K562 (cell line): ENCODE data around the gene DYNLT4. TPM values are rescaled to one million over a fixed set of nuclear protein-coding genes. Genes with fewer than 3 reads are reported as not detected.

Experiments
- ARHGAP35 ChIP-seq: fragments of 450-650 bp; IDR thresholded peaks from 2 replicates; pipeline ENCODE4 v1.6.1; 2018; ENCODE audit not compliant: partially characterized antibody
- CHD1 ChIP-seq: fragments of 200-600 bp; sonication (generic); IDR thresholded peaks from one replicate; pipeline ENCODE4 v1.6.1; 2012; ENCODE audit warnings: mild to moderate bottlenecking, moderate library complexity, low read length, inconsistent platforms
- FOXA3 ChIP-seq, 2 experiments: fragments of 450-650 bp in 1 of 2; sonication (generic) in 1 of 2; formaldehyde crosslinking; IDR thresholded peaks in 1 of 2; conservative IDR thresholded peaks in 1 of 2; 2 replicates each; pipeline versions ENCODE4 v1.4.0 to v1.8.0; 2020 to 2022; ENCODE audit warnings: mild to moderate bottlenecking in 2 of 2, missing genetic modification reagents in 1 of 2
- GATA2 ChIP-seq: sonication (generic); formaldehyde crosslinking; IDR thresholded peaks from 2 replicates; pipeline ENCODE4 v1.4.0; 2020; ENCODE audit warnings: mild to moderate bottlenecking, missing genetic modification reagents
- GTF2A2 ChIP-seq: IDR thresholded peaks from 2 replicates; pipeline ENCODE4 v1.6.1; 2016; ENCODE audit warnings: mild to moderate bottlenecking, missing genetic modification characterization, missing compliant biosample characterization
- HES1 ChIP-seq: fragments of 450-650 bp; IDR thresholded peaks from 2 replicates; pipeline ENCODE4 v1.6.1; 2016; ENCODE audit warnings: low read depth, mild to moderate bottlenecking, moderate library complexity
- KHSRP ChIP-seq: fragments of 450-650 bp; IDR thresholded peaks from 2 replicates; pipeline ENCODE4 v1.6.1; 2017
- NFE2 ChIP-seq: IDR thresholded peaks from 2 replicates; pipeline ENCODE4 v1.6.1; 2014; ENCODE audit warnings: antibody characterized with exemption, low read depth
- RAD21 ChIP-seq, 2 experiments: fragments of 250-450 bp in 1 of 2; fragments of 450-650 bp in 1 of 2; sonication (Bioruptor Pico) in 1 of 2; formaldehyde crosslinking in 1 of 2; IDR thresholded peaks in 1 of 2; conservative IDR thresholded peaks in 1 of 2; 2 replicates each; pipeline versions ENCODE4 v1.4.0 to v1.8.0; 2020 to 2022; ENCODE audit warnings: mild to moderate bottlenecking in 2 of 2, moderate library complexity in 1 of 2
- SIRT6 ChIP-seq: IDR thresholded peaks from one replicate; pipeline ENCODE4 v1.6.1; 2012; ENCODE audit warnings: low read depth, mild to moderate bottlenecking, control low read depth, inconsistent platforms, low read length, moderate library complexity
- SMARCA5 ChIP-seq: fragments of 450-650 bp; IDR thresholded peaks from 2 replicates; pipeline ENCODE4 v1.6.1; 2016
- TAL1 ChIP-seq: fragments of 450-650 bp; IDR thresholded peaks from 2 replicates; pipeline ENCODE4 v1.6.1; 2016; ENCODE audit warnings: mild to moderate bottlenecking
- ZKSCAN8 ChIP-seq: fragments of 200-800 bp; sonication (Bioruptor generic); IDR thresholded peaks from 2 replicates; pipeline ENCODE4 v1.6.1; 2016; ENCODE audit warnings: missing genetic modification characterization, missing compliant biosample characterization
- ZNF24 ChIP-seq: fragments of 450-650 bp; IDR thresholded peaks from 2 replicates; pipeline ENCODE4 v1.6.1; 2016
- ZNF263 ChIP-seq: sonication (generic); formaldehyde crosslinking; IDR thresholded peaks from 2 replicates; pipeline ENCODE4 v1.8.0; 2022; ENCODE audit warnings: mild to moderate bottlenecking, missing genetic modification reagents, borderline replicate concordance
- ZNF311 ChIP-seq: fragments of 250-450 bp; sonication (Bioruptor Pico); IDR thresholded peaks from 2 replicates; pipeline ENCODE4 v1.4.0; 2020; ENCODE audit warnings: mild to moderate bottlenecking, moderate library complexity
- ZNF41 ChIP-seq: fragments of 250-450 bp; sonication (Bioruptor Pico); conservative IDR thresholded peaks from 2 replicates; pipeline ENCODE4 v1.4.0; 2020; ENCODE audit warnings: mild to moderate bottlenecking
- polyA plus RNA-seq, 8 experiments: library from polyadenylated mRNA; depleted of rRNA in 4 of 8; stranded (reverse) in 5 of 8; unstranded in 3 of 8; fragments of >200 nt; fragmentation: Nextera tagmentation in 2 of 8; fragmentation: Illumina TruSeq in 1 of 8; extraction: Ambion mirVana in 2 of 8; extraction: Trizol in 1 of 8; gene quantifications; 2 replicates each; pipeline versions ENCODE4 v1.2.1 to v1.2.3, GENCODE V29; 2011 to 2014; ENCODE audit warnings: inconsistent platforms in 1 of 8, missing spikeins in 1 of 8
- total RNA-seq, 7 experiments: library from RNA; depleted of rRNA in 6 of 7; stranded (reverse); fragments of >200 nt in 6 of 7; fragmentation: Illumina TruSeq in 2 of 7; extraction: Trizol in 2 of 7; gene quantifications; 2 replicates each; pipeline versions ENCODE4 v1.2.1 to v1.2.3, GENCODE V29; 2011 to 2021; ENCODE audit warnings: low replicate concordance in 1 of 7
- TF ChIP-seq, protein P1 (sequence below), 2 experiments: fragments of 250-450 bp in 1 of 2; fragments of 450-650 bp in 1 of 2; sonication (Bioruptor Pico) in 1 of 2; IDR thresholded peaks; 2 replicates each; pipeline versions ENCODE4 v1.6.1 to v1.8.0; 2016 to 2021; ENCODE audit warnings: mild to moderate bottlenecking in 2 of 2, moderate library complexity in 2 of 2, missing compliant biosample characterization in 1 of 2, missing genetic modification characterization in 1 of 2
- TF ChIP-seq, protein P2 (sequence below): conservative IDR thresholded peaks from 2 replicates; pipeline ENCODE4 v1.6.1; 2011; ENCODE audit warnings: low read depth, mild to moderate bottlenecking, low read length; ENCODE audit not compliant: control insufficient read depth
- TF ChIP-seq, protein P3 (sequence below): IDR thresholded peaks from 2 replicates; pipeline ENCODE4 v1.6.1; 2016; ENCODE audit warnings: missing genetic modification characterization, missing compliant biosample characterization
- TF ChIP-seq, protein P4 (sequence below), 3 experiments: IDR thresholded peaks in 2 of 3; conservative IDR thresholded peaks in 1 of 3; 2 replicates each; pipeline ENCODE4 v1.5.1; 2011 to 2012; ENCODE audit warnings: low read length in 3 of 3, mild to moderate bottlenecking in 3 of 3, control low read depth in 2 of 3, improper control_type of control experiment in 1 of 3, inconsistent platforms in 1 of 3, low read depth in 1 of 3, mixed read lengths in 1 of 3, moderate library complexity in 1 of 3; ENCODE audit not compliant: insufficient read depth in 2 of 3

DYNLT4 gene
- total and polyA plus RNA-seq, 9 of the 15 experiments (the other 6 are each of a cell fraction or from before 2014, with no cell fraction given): 0.29 to 0.73 TPM; not detected in 7

- TF ChIP-seq, protein P1, sequence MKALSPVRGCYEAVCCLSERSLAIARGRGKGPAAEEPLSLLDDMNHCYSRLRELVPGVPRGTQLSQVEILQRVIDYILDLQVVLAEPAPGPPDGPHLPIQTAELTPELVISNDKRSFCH (CRISPR knock-in tag; IDR thresholded peaks at IDR 0.05): no peak
- TF ChIP-seq, protein P1 (tag; IDR thresholded peaks at IDR 0.05): peak; percentile 95
- TF ChIP-seq GATA2 (no peak; the same call in 1 of the 2 replicates), ZNF311 (peak; percentile 84; the same call in 1 of the 2 replicates), ZKSCAN8 (CRISPR knock-in tag) (peak; percentile 94), FOXA3 (CRISPR knock-in tag; conservative IDR thresholded peaks at IDR 0.05 in 1 of 2, IDR thresholded peaks at IDR 0.05 in 1 of 2) (peak in 1 of 2 experiments; percentile 86; a peak in 3 of 4 replicates), SMARCA5 (peak; percentile 30; the same call in 1 of the 2 replicates), ARHGAP35 (no peak), GTF2A2 (tag) (peak; percentile 1; the same call in 1 of the 2 replicates), SIRT6 (no peak), KHSRP (peak; percentile 53; the same call in 1 of the 2 replicates), RAD21 (CRISPR knock-in tag; conservative IDR thresholded peaks at IDR 0.05 in 1 of 2, IDR thresholded peaks at IDR 0.05 in 1 of 2) (peak; percentile 9 to 20; a peak in 3 of 4 replicates), CHD1 (peak; percentile 33), NFE2 (peak; percentile 81), ZNF24 (peak; percentile 88), TAL1 (peak; percentile 1; the same call in 1 of the 2 replicates), ZNF263 (CRISPR knock-in tag) (no peak; the same call in 1 of the 2 replicates), HES1 (peak; percentile 4; the same call in 1 of the 2 replicates), ZNF41 (CRISPR knock-in tag) (0 out of 2 replicates have a peak, but pooled peaks have one; percentile 71)
- TF ChIP-seq, protein P2, sequence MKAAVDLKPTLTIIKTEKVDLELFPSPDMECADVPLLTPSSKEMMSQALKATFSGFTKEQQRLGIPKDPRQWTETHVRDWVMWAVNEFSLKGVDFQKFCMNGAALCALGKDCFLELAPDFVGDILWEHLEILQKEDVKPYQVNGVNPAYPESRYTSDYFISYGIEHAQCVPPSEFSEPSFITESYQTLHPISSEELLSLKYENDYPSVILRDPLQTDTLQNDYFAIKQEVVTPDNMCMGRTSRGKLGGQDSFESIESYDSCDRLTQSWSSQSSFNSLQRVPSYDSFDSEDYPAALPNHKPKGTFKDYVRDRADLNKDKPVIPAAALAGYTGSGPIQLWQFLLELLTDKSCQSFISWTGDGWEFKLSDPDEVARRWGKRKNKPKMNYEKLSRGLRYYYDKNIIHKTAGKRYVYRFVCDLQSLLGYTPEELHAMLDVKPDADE: peak; percentile 19; the same call in 1 of the 2 replicates
- TF ChIP-seq, protein P3, sequence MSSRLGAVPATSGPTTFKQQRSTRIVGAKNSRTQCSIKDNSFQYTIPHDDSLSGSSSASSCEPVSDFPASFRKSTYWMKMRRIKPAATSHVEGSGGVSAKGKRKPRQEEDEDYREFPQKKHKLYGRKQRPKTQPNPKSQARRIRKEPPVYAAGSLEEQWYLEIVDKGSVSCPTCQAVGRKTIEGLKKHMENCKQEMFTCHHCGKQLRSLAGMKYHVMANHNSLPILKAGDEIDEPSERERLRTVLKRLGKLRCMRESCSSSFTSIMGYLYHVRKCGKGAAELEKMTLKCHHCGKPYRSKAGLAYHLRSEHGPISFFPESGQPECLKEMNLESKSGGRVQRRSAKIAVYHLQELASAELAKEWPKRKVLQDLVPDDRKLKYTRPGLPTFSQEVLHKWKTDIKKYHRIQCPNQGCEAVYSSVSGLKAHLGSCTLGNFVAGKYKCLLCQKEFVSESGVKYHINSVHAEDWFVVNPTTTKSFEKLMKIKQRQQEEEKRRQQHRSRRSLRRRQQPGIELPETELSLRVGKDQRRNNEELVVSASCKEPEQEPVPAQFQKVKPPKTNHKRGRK (tag): no peak
- TF ChIP-seq, protein P4, sequence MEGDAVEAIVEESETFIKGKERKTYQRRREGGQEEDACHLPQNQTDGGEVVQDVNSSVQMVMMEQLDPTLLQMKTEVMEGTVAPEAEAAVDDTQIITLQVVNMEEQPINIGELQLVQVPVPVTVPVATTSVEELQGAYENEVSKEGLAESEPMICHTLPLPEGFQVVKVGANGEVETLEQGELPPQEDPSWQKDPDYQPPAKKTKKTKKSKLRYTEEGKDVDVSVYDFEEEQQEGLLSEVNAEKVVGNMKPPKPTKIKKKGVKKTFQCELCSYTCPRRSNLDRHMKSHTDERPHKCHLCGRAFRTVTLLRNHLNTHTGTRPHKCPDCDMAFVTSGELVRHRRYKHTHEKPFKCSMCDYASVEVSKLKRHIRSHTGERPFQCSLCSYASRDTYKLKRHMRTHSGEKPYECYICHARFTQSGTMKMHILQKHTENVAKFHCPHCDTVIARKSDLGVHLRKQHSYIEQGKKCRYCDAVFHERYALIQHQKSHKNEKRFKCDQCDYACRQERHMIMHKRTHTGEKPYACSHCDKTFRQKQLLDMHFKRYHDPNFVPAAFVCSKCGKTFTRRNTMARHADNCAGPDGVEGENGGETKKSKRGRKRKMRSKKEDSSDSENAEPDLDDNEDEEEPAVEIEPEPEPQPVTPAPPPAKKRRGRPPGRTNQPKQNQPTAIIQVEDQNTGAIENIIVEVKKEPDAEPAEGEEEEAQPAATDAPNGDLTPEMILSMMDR (IDR thresholded peaks at IDR 0.05 in 2 of 3, conservative IDR thresholded peaks at IDR 0.05 in 1 of 3; ENCODE audit: insufficient read depth in 2 of 3, low read depth in 1 of 3, low read length in 3 of 3): peak in 1 of 3 experiments; percentile 0; a peak in 1 of 6 replicates
Observed at GRCh38 chr1:44807364-44808062, 362 bp upstream of the DYNLT4 start (continued).
